NCI-H2081 treated with DMSO at 0.1 percent for 48 hours (cell line): ENCODE data around the gene TEC.
"Not testable (repeated sequence)": the region's sequence is repeated elsewhere in the genome, so short reads cannot be mapped to it uniquely, and the experiment has no call there.

ENCODE experiments used
- DNase-seq: peaks from one replicate; lab custom pipeline; 2025; lab: John Stamatoyannopoulos, UW

Gene TEC

GRCh38 chr4:48242511-48243195 is 27.0 kb downstream of the TEC start:
- DNase-seq = no peak

DNA sequence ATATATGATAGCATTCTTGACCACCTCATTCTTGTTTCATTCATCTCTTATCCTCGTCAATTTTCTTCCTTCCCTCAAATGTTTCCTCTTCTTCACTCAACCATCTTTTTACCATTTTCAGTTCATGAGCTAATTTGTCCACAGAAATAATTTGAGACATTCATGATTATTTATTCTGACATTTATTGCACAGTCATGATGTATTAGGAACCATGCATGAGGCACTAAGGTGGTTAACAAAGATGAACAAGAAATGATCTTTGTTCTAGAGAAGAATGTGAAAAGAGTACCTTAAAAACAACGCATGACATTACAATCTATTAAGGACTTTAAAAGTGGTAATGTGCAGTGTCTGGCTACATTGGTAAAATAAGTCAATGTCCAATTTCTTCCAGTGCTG is 27.9 kb downstream of the TEC start:
- DNase-seq = no peak

DNA sequence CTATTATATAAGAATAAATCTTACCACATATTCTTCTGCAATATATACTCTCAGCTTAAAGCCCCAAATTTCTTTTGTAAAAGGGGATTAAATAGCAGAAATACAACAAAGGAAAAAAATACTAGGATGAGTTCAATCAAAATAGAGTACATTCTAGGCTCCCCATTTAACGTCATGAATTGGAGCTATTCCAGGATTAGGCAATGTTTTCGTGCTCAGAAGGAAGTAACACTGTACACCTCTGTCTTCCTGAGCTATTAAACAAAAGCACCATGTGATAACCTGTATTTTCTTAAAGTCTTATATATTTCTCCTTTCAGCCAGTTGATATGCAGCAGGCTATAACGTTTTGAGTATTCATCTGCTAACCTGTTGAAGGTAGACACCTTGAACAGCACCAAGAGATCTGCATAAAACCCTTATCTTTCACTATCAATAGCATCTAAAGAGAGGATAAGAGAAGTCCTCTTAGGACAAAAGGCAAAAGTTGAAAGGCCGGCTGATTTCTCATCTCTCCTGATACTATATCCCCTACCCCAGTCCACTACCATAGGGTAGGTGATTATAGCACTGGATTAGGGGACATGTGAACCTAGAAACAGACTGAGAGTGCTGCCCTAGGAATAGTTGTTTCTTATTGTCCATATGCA is 31.5 kb downstream of the TEC start:
- DNase-seq = no peak

DNA sequence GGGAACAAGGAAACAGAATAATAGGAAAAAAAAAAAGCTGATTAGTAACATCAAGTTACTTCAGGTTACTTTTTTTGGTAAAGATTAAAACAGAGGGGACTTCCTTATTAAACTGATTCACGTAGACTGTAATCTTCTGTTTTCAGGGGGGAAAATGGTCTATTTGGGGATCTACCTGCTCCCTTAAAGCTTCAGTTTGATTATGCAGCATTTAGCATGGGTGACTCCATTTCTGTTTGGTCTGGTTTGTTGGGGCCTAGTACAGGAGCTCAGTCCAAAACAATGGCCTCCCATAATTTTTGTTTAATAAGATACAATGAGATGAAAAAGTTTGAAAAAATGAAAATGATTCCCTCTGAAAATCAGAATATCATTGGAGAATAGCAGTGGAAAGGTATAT is 34.6 kb downstream of the TEC start:
- no peak for DNase-seq

DNA sequence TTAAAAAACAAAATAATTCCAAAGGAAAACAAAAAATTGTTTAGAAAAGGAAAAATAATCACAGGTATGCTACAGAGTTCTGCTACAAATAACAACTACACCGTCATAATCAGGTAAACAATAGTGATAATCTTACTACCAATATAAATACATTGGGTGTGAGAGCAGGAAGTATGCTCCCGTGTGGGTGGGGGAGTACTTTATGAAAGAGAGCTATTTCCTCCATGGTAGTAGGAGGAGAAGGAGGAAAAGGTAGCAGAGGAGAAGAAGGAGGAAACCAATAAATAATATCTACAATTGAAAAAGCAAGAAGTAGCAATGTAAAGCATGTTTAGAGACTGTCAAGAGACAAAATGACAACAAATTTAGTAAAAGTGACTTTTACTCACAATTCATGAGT is 35.1 kb downstream of the TEC start:
- DNase-seq = no peak

- no peak for DNase-seq
Measured at GRCh38 chr4:48228949-48229348, 40.7 kb downstream of the TEC start.

GRCh38 chr4:48227662-48228061 is 42.0 kb downstream of the TEC start:
- DNase-seq = no peak

DNA sequence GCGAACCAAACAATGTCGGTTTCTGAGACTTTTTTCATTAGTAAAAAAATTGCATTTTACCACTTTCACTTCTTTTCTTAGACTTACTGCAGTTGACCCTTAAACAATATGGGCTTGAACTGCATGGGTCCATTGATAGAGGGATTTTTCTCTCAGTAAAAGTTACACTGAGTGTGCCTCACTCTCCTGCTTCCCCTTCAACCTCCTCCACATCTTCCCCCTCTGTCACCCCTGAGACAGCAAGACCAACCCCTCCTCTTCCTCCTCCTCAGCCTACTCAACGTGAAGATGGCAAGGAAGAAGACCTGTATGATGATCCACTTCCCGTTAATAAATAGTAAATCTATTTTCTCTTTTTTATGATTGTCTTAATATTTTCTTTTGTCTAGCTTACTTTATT is 43.4 kb downstream of the TEC start:
- DNase-seq = no peak

DNA sequence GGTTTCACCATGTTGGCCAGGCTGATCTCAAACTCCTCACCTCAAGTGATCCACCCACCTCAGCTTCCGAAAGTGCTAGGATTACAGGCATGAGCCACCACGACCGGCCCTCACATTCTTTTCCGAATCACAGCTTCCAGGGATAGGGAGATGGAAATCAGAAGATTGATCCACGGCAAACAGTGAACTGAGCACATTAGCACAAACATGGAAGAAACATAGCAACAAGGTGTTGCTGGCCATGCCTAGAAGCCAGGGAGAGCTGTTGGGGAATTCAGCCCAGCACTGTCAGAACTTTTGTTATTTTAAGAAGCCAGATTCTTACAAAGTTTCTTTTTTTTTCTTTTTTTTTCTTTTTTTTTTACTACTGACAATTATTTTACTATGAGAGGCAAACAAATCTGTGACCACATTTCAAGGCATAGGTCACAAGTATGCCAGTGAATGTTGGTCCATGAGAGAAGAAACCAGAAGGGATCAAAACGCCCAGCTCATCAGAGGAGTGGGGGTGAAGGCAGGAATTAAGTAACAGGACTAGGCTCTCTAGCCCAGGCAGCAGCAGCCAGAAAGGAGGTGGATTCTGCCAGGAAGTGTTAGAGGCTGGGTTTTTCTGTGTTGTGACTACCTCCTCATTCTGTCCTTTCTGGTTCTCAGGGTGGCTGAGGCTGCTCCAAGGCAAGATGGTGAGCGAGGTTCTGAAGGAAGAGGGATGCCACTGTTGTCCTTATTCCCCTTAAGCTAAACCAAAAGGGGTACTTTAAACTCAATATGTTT is 44.1 kb downstream of the TEC start:
- DNase-seq = no peak

DNA sequence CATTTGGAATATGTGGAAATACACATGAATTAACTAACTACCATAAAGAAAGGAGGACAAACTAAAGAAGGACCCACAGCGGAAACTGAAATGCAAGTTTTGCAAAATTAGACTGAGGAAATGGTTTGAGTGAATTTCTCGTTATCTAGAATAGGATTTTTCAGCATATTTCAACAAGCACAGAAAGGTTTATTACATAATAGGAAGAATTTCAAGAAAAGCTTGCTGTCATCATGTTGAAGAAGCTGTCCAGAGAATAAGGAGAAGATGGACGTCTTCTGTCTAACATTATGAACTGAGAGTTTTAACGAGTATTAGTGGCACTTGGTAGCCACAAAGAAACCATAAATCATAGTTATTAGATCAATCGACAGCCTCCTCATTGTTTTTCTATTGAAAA is 45.0 kb downstream of the TEC start:
- no peak for DNase-seq

DNA sequence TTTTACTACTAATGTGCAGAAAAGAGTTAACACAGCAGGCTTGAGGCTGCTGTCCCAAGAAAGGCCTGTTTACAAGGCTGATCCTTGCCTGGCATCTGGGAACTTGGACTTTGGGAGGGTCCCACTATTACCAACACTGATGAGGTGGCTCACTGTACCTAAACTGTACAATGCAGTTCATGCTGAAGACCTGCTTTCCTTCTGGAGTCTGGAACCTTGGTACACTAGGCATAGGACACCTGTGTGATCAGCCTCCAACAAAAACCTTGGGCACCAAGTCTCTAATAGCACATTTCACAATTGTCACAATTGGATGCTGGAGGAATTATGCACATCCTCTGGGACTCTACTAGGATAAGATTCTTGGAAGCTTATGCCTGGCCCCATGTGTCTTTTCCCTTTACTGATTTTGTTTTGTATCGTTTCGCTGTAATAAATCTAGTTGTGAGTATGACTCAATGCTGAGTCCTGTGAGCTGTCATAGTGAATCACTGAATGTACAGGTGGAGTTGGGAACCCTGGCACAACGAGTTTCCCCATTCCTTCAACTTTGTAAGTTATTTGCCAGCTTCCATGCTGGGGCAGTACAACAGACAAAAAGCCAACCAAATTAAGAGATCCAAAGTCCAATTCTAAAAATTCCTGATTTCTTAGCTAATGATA is 45.9 kb downstream of the TEC start:
- no peak for DNase-seq

DNA sequence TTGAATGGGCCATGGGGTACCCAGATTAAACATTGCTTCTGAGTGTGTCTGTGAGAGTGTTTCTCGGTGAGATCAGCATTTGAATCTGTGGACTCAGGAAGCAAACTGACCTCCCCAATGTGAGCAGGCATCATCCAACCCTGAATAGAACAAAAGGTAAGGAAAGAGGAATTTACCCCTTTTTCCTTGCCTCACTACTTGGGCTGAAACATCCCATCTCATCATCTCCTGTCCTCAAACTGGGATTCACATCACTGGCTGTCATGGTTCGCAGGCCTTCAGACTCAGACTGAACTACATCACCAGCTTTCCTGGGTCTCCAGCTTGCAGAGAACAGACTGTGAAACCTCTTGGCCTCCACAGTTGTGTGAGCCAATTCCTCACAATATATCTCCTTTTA is 47.1 kb downstream of the TEC start:
- DNase-seq = no peak

DNA sequence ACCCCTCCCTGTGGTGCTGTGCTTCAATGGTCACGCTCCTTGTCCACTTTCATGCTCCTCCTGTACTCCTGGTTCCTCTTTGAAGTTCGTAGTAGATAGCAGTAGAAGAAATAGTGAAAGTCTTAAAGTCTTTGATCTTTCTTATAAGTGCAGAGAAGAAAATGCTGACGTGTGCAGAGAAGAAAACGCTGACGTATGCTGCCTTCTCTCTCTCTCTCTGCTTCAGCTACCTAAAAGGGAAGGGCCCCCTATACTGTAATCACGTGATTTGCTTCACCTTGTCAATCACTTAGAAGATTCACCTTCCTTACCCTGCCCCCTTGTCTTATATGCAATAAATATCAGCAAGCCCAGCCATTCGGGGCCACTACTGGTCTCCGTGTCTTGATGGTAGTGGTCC is 50.2 kb downstream of the TEC start:
- DNase-seq = not testable (repeated sequence)

GRCh38 chr4:48216563-48216962 is 53.1 kb downstream of the TEC start:
- no peak for DNase-seq

GRCh38 chr4:48215977-48216376 is 53.7 kb downstream of the TEC start:
- no peak for DNase-seq

DNA sequence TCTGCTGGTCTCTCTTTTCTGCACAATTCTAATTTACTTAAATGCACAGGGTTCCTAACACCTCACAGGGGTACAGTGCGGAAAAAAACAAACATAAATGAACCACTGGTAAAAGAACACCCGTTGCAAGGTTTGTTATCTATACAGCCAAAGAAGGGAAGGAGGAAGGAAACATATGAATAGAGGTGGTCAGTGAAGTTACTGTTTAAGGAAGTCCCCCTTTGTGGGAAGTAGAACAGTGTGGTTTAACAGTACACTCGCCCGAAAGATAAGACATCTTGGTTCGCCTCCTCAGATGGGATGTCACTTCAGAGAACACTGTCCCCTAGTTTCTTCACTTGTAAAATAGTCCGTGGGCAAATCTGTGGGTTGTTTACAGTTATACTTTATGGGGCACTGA is 57.5 kb downstream of the TEC start:
- DNase-seq = no peak

GRCh38 chr4:48210966-48211328 is 58.7 kb downstream of the TEC start:
- DNase-seq = no peak

DNA sequence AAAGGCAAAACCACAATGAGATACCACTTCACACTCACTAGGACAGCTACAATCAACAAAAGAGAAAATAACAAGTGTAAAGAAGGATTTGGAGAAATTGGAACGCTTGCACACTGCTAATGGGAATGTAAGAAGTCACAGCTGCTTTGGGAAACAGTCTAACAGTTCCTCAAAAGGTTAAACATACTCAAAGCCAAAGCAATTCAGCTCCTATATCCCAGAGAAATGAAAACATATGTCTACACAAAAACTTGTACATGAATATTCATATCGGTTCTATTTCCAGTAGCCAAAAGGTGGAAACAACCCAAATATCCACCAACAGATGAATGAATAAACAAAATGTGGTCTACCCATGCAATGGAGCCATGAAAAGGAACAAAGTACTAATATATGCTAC is 64.0 kb downstream of the TEC start:
- no peak for DNase-seq

DNA sequence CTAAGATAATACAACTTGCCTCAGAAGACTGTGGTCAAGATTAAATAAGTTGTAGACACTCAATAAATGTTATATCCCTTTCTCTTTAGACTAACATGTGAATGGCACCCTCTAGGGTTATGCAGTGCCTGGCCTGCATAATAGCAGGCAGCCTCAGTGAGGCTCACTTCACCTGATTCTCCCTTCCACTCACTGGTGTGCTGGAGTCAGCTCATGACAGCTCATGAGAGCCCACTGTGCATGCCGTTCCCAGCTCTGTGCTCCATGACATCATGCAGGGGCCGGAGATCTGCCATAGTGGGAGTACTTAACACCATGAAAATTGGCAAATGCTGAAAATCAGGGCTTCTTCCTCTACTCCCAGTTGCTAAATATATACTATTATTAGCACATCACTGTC is 64.5 kb downstream of the TEC start:
- DNase-seq = no peak

DNA sequence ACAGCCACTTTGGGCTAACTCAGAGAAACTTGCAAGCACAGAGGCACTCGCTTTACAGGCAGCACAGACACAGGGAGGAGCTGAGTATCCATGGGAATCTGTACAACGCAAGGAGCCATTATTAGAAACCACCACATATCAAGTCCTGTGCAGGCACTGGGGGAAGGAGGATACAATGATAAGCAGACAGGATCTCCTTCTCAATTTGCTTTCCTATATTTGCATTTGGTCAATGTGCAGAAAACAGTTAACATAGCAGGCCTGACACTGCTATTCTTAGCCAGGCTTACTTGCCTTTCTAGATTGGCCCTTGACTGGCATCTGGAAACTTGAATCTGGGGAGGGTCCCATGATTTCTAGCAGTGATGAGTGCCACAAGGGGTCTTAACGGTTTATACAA is 65.8 kb downstream of the TEC start:
- DNase-seq = no peak

- DNase-seq = no peak
Measured at GRCh38 chr4:48197643-48198237, 71.9 kb downstream of the TEC start.

DNA sequence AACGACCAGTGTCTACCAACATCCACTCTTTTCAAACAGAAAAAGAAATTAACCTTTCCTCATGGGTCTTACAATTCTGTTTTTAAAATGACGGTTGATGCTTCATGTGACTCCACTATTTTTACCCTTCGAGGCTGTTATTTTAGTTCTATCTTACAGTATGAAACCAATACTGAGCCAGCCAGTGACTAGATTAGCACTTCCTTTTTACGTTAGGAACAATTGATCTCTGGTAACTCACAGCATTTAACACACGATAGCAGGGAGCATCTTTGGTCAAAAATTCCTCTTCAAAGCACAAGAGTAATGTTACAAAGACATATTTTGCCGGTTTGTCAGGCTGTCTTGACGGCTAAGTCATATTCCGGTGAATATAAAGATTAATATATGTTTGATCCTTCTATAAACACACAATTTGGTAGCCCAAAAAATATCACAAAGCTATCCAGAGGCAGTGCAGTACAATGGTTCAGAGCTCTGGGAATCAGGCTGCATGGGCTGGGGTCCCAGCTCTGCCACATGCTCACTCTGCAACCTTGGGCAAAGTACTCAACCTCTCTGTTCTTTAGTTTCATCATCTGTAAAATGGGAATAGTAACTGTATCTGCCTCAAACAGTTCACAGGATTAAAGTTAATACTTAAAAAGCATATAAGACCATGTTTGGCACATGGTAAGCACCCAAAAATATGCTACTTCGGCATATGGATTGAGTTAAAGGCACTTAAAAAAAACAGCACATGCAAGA is 72.7 kb downstream of the TEC start:
- DNase-seq = no peak
